Body of pancreas (tissue), 4 donors: ENCODE results near the gene CNOT1.

ENCODE experiments used
- CTCF ChIP-seq, 7 experiments: fragments of 450-650 bp in 4 of 7; fragments of 200-600 bp in 3 of 7; sonication (generic) in 3 of 7; IDR thresholded peaks; one replicate each; pipeline ENCODE4 v1.5.1; 2016 to 2019; ENCODE audit warnings: antibody characterized with exemption in 7 of 7
- POLR2A ChIP-seq, 3 donors: fragments of 450-650 bp; IDR thresholded peaks; one replicate each; pipeline ENCODE4 v1.6.1; 2016; ENCODE audit warnings: antibody characterized with exemption in 3 of 3, mild to moderate bottlenecking in 2 of 3

GRCh38 chr16:58492066-58492465, 137.6 kb downstream of the CNOT1 start:
- TF ChIP-seq POLR2A (IDR thresholded peaks at IDR 0.05) (no peak), CTCF (IDR thresholded peaks at IDR 0.05) (no peak)
